ENCODE results near the gene LGR5. TPM values are rescaled to one million over a fixed set of nuclear protein-coding genes. Genes with fewer than 3 reads are reported as not detected.

Gene LGR5
- total RNA-seq, 4 donors from 2014 or later: 0.21 TPM; not detected in 3

- TF ChIP-seq POLR2A (IDR thresholded peaks at IDR 0.05): no peak
- TF ChIP-seq, protein P1, sequence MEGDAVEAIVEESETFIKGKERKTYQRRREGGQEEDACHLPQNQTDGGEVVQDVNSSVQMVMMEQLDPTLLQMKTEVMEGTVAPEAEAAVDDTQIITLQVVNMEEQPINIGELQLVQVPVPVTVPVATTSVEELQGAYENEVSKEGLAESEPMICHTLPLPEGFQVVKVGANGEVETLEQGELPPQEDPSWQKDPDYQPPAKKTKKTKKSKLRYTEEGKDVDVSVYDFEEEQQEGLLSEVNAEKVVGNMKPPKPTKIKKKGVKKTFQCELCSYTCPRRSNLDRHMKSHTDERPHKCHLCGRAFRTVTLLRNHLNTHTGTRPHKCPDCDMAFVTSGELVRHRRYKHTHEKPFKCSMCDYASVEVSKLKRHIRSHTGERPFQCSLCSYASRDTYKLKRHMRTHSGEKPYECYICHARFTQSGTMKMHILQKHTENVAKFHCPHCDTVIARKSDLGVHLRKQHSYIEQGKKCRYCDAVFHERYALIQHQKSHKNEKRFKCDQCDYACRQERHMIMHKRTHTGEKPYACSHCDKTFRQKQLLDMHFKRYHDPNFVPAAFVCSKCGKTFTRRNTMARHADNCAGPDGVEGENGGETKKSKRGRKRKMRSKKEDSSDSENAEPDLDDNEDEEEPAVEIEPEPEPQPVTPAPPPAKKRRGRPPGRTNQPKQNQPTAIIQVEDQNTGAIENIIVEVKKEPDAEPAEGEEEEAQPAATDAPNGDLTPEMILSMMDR (IDR thresholded peaks at IDR 0.05): no peak
- DNase-seq: no peak
- Histone ChIP-seq H3K9me3 (no peaks in the 10 kb centered on the region), H3K27me3 (peaks cover 0 to 37% (median 0%) of the 10 kb centered on the region in 4 donors), H3K4me1 (no peaks in the 10 kb centered on the region), H3K4me3 (no peak overlapping the region), H3K27ac (no peak overlapping the region), H3K36me3 (no peaks in the 10 kb centered on the region)
- intact Hi-C loops (cut with DNase I): no loop called here
- WGBS, 2 donors: 62 to 68% methylated on average over 5 of the region's 5 CpGs
Observed at GRCh38 chr12:71594214-71594948, 154.8 kb downstream of the LGR5 start.

GRCh38 chr12:71599210-71599609 is 159.6 kb downstream of the LGR5 start:
- Histone ChIP-seq H3K36me3 (no peaks in the 10 kb centered on the region), H3K9me3 (no peaks in the 10 kb centered on the region), H3K27ac (no peak overlapping the region), H3K4me1 (no peaks in the 10 kb centered on the region), H3K27me3 (peaks cover 0 to 7% (median 0%) of the 10 kb centered on the region in 4 donors), H3K4me3 (no peak overlapping the region)
- TF ChIP-seq POLR2A (IDR thresholded peaks at IDR 0.05): no peak
- TF ChIP-seq, protein P1 (IDR thresholded peaks at IDR 0.05): no peak
- no peak for DNase-seq
- intact Hi-C loops (cut with DNase I): no loop called here

GRCh38 chr12:71601546-71601945 is 161.9 kb downstream of the LGR5 start:
- no peaks in the 10 kb centered on the region for H3K4me1 ChIP-seq
- no peak for TF ChIP-seq POLR2A (IDR thresholded peaks at IDR 0.05)
- TF ChIP-seq, protein P1 (IDR thresholded peaks at IDR 0.05): no peak
- intact Hi-C loops (cut with DNase I): no loop called here
- H3K4me3 ChIP-seq: no peak overlapping the region
- no peaks in the 10 kb centered on the region for H3K9me3 ChIP-seq
- DNase-seq: no peak
- H3K27me3 ChIP-seq: no peaks in the 10 kb centered on the region
- H3K27ac ChIP-seq: no peak overlapping the region
- H3K36me3 ChIP-seq: peaks cover 0 to 12% (median 0%) of the 10 kb centered on the region in 3 donors

GRCh38 chr12:71602761-71603577 is 163.4 kb downstream of the LGR5 start:
- 73 to 84% methylated on average over 10 of the region's 10 CpGs for WGBS, 2 donors

More at GRCh38 chr12:71602761-71603577, 163.4 kb downstream of the LGR5 start:
- Histone ChIP-seq H3K27ac (no peak overlapping the region), H3K9me3 (no peaks in the 10 kb centered on the region), H3K4me3 (no peak overlapping the region), H3K4me1 (no peaks in the 10 kb centered on the region), H3K27me3 (no peaks in the 10 kb centered on the region), H3K36me3 (peaks cover 0 to 26% (median 0%) of the 10 kb centered on the region in 3 donors)
- intact Hi-C loops (cut with DNase I): no loop called here
- TF ChIP-seq POLR2A (IDR thresholded peaks at IDR 0.05): no peak
- TF ChIP-seq, protein P1 (IDR thresholded peaks at IDR 0.05): no peak
- DNase-seq: no peak

Measured in esophagus squamous epithelium (tissue), 5 donors.